H9 (cell line): Measurements from ENCODE around the gene SS18L1. TPM values are rescaled to one million over a fixed set of nuclear protein-coding genes. Genes with fewer than 3 reads are reported as not detected.

Source experiments
- DNase-seq: peaks from one replicate; pipeline ENCODE4 v3.0.0-alpha.2; 2017
- H2AFZ ChIP-seq: one replicate; pipeline ENCODE4 v1.6.1; 2013; ENCODE audit warnings: mild to moderate bottlenecking, low read length, control low read depth, moderate library complexity
- H2AK5ac ChIP-seq: 2 replicates; pipeline ENCODE4 v1.6.1; 2013; ENCODE audit warnings: low read length, control low read depth, mixed read lengths; ENCODE audit not compliant: insufficient read length
- H2BK120ac ChIP-seq: one replicate; pipeline ENCODE4 v1.6.1; 2013; ENCODE audit warnings: low read depth, mild to moderate bottlenecking, low read length, control low read depth, inconsistent platforms; ENCODE audit not compliant: poor library complexity, severe bottlenecking
- H2BK12ac ChIP-seq: 2 replicates; pipeline ENCODE4 v1.6.1; 2013; ENCODE audit warnings: low read length, control low read depth, mixed read lengths, low read depth; ENCODE audit not compliant: insufficient read length
- H2BK15ac ChIP-seq: 2 replicates; pipeline ENCODE4 v1.6.1; 2013; ENCODE audit warnings: low read depth, low read length, control low read depth
- H2BK20ac ChIP-seq: one replicate; pipeline ENCODE4 v1.6.1; 2013; ENCODE audit warnings: low read depth, mild to moderate bottlenecking, low read length, control low read depth, inconsistent platforms; ENCODE audit not compliant: poor library complexity, severe bottlenecking
- H2BK5ac ChIP-seq: 2 replicates; pipeline ENCODE4 v1.6.1; 2013; ENCODE audit warnings: low read length, control low read depth, mixed read lengths; ENCODE audit not compliant: insufficient read length
- H3K14ac ChIP-seq: 2 replicates; pipeline ENCODE4 v1.6.1; 2013; ENCODE audit warnings: low read length, control low read depth; ENCODE audit not compliant: insufficient read depth
- H3K18ac ChIP-seq: 2 replicates; pipeline ENCODE4 v1.6.1; 2013; ENCODE audit warnings: low read depth, mild to moderate bottlenecking, mixed read lengths, low read length, control low read depth; ENCODE audit not compliant: insufficient read length
- H3K23ac ChIP-seq: 2 replicates; pipeline ENCODE4 v1.6.1; 2013; ENCODE audit warnings: low read length, control low read depth, mixed read lengths, low read depth; ENCODE audit not compliant: insufficient read length
- H3K23me2 ChIP-seq: 2 replicates; pipeline ENCODE4 v1.6.1; 2013; ENCODE audit warnings: low read depth, mild to moderate bottlenecking, mixed read lengths, low read length, control low read depth; ENCODE audit not compliant: insufficient read length, poor library complexity, severe bottlenecking
- H3K27ac ChIP-seq: 2 replicates; pipeline ENCODE4 v1.5.1; 2013; ENCODE audit warnings: low read length, control low read depth, mixed read lengths, low read depth; ENCODE audit not compliant: insufficient read length
- H3K27me3 ChIP-seq: 2 replicates; pipeline ENCODE4 v1.6.1; 2013; ENCODE audit warnings: low read length, control low read depth, inconsistent platforms; ENCODE audit not compliant: insufficient read depth
- H3K4ac ChIP-seq: 2 replicates; pipeline ENCODE4 v1.6.1; 2013; ENCODE audit warnings: low read depth, mild to moderate bottlenecking, control low read depth, inconsistent platforms, low read length, moderate library complexity
- H3K4me1 ChIP-seq: 2 replicates; pipeline ENCODE4 v1.6.1; 2013; ENCODE audit warnings: low read length, control low read depth, inconsistent platforms; ENCODE audit not compliant: insufficient read depth
- H3K4me2 ChIP-seq: 2 replicates; pipeline ENCODE4 v1.6.1; 2013; ENCODE audit warnings: low read length, control low read depth, mixed read lengths; ENCODE audit not compliant: insufficient read length, insufficient read depth
- H3K56ac ChIP-seq: 2 replicates; pipeline ENCODE4 v1.6.1; 2013; ENCODE audit warnings: low read depth, mild to moderate bottlenecking, mixed read lengths, low read length, control low read depth; ENCODE audit not compliant: insufficient read length
- H3K79me1 ChIP-seq: 2 replicates; pipeline ENCODE4 v1.6.1; 2013; ENCODE audit warnings: low read depth, mild to moderate bottlenecking, moderate library complexity, low read length, control low read depth, inconsistent platforms; ENCODE audit not compliant: insufficient read depth, poor library complexity, severe bottlenecking
- H3K79me2 ChIP-seq: 2 replicates; pipeline ENCODE4 v1.6.1; 2013; ENCODE audit warnings: low read length, control low read depth, inconsistent platforms; ENCODE audit not compliant: insufficient read depth
- H3K9ac ChIP-seq: 2 replicates; pipeline ENCODE4 v1.6.1; 2013; ENCODE audit warnings: low read length, control low read depth, mixed read lengths; ENCODE audit not compliant: insufficient read length; ENCODE audit errors: extremely low read depth
- H3K9me3 ChIP-seq: one replicate; pipeline ENCODE4 v1.6.1; 2013; ENCODE audit warnings: low read depth, low read length, inconsistent platforms; ENCODE audit not compliant: control insufficient read depth
- H3T11ph ChIP-seq: one replicate; pipeline ENCODE4 v1.6.1; 2013; ENCODE audit warnings: mild to moderate bottlenecking, low read length, control low read depth, inconsistent platforms
- H4K20me1 ChIP-seq: one replicate; pipeline ENCODE4 v1.6.1; 2013; ENCODE audit not compliant: control insufficient read depth, insufficient read length, insufficient read depth
- H4K5ac ChIP-seq: 2 replicates; pipeline ENCODE4 v1.6.1; 2013; ENCODE audit warnings: low read depth, mild to moderate bottlenecking, mixed read lengths, low read length, control low read depth; ENCODE audit not compliant: insufficient read length
- H4K8ac ChIP-seq: replicated peaks from 2 replicates; pipeline ENCODE4 v1.6.1; 2013; ENCODE audit warnings: low read length, control low read depth, mixed read lengths, low read depth; ENCODE audit not compliant: insufficient read length
- H4K91ac ChIP-seq: 2 replicates; pipeline ENCODE4 v1.6.1; 2013; ENCODE audit warnings: low read depth, mild to moderate bottlenecking, moderate library complexity, mixed read lengths, low read length, control low read depth; ENCODE audit not compliant: insufficient read length
- H3K27ac Mint-ChIP-seq, 3 experiments: 2 replicates in 2 of 3; 3 replicates in 1 of 3; pipeline ENCODE4 v1.8.0; 2020 to 2021; ENCODE audit warnings: mixed read lengths in 3 of 3, mild to moderate bottlenecking in 1 of 3, moderate library complexity in 1 of 3
- H3K27me3 Mint-ChIP-seq: 2 replicates; pipeline ENCODE4 v1.8.0; 2021; ENCODE audit warnings: low read depth, mild to moderate bottlenecking, moderate library complexity, mixed read lengths
- H3K36me3 Mint-ChIP-seq, 3 experiments: 2 replicates in 2 of 3; 3 replicates in 1 of 3; pipeline ENCODE4 v1.8.0; 2020 to 2021; ENCODE audit warnings: low read depth in 3 of 3, mixed read lengths in 3 of 3; ENCODE audit not compliant: insufficient read depth in 1 of 3
- H3K4me1 Mint-ChIP-seq, 2 experiments: 2 replicates each; pipeline ENCODE4 v1.8.0; 2020; ENCODE audit warnings: mixed read lengths in 2 of 2
- H3K4me3 Mint-ChIP-seq, 2 experiments: 2 replicates in 1 of 2; 3 replicates in 1 of 2; pipeline ENCODE4 v1.8.0; 2020 to 2021; ENCODE audit warnings: mild to moderate bottlenecking in 2 of 2, mixed read lengths in 2 of 2, moderate library complexity in 1 of 2
- H3K9me3 Mint-ChIP-seq, 2 experiments: 2 replicates in 1 of 2; 3 replicates in 1 of 2; pipeline ENCODE4 v1.8.0; 2020; ENCODE audit warnings: mild to moderate bottlenecking in 2 of 2, mixed read lengths in 2 of 2, moderate library complexity in 1 of 2
- CTCF ChIP-seq: fragments of 200-600 bp; sonication (generic); conservative IDR thresholded peaks from 3 replicates; pipeline ENCODE4 v1.8.0; 2021; ENCODE audit warnings: antibody characterized with exemption, mild to moderate bottlenecking
- WGBS: extraction: QIAGEN DNeasy Blood & Tissue Kit; methylation state at CpG from one replicate; pipeline ENCODE4 v1.1.7; 2013; ENCODE audit warnings: missing lambda C conversion rate, low lambda C conversion rate, mixed read lengths; ENCODE audit not compliant: insufficient read length; ENCODE audit errors: extremely low coverage; 5-methylcytosine and 5-hydroxymethylcytosine counted together
- total RNA-seq: library from RNA; stranded (reverse); gene quantifications from 2 replicates; pipeline ENCODE4 v1.2.1, GENCODE V29; 2021

Gene SS18L1
- total RNA-seq, 1 experiment from 2014 or later, result 22.2 TPM

GRCh38 chr20:62160876-62161275 lies 17.3 kb downstream of the SS18L1 start:
- Histone ChIP-seq H3K79me1 (no peaks in the 10 kb centered on the region), H2BK20ac (no peak overlapping the region), H3K14ac (no peak overlapping the region), H3K27ac (no peak overlapping the region), H2BK120ac (no peak overlapping the region), H2AK5ac (no peak overlapping the region), H2AFZ (no peak overlapping the region), H4K5ac (no peak overlapping the region), H2BK15ac (no peak overlapping the region), H4K91ac (no peak overlapping the region), H3K27me3 (no peaks in the 10 kb centered on the region), H3K18ac (no peak overlapping the region), H3K23me2 (no peaks in the 10 kb centered on the region), H3T11ph (no peak overlapping the region), H4K8ac (no peak overlapping the region), H2BK5ac (no peak overlapping the region), H3K9me3 (no peaks in the 10 kb centered on the region), H2BK12ac (no peak overlapping the region), H3K4me1 (no peaks in the 10 kb centered on the region), H3K4me2 (no peak overlapping the region), H3K79me2 (peaks cover 6% of the 10 kb centered on the region; the same call in 1 of the 2 replicates), H4K20me1 (no peaks in the 10 kb centered on the region), H3K9ac (no peak overlapping the region), H3K4ac (no peak overlapping the region), H3K56ac (no peak overlapping the region), H3K23ac (no peak overlapping the region)
- no peak for DNase-seq
- no peak for TF ChIP-seq CTCF
- H3K9me3 Mint-ChIP-seq, result no peaks in the 10 kb centered on the region; a peak in 1 of 5 replicates
- WGBS, result no CpG with 5 or more reads among the region's 17 CpGs
- H3K27me3 Mint-ChIP-seq, result no peaks in the 10 kb centered on the region
- H3K4me1 Mint-ChIP-seq, result peaks cover 5 to 7% of the 10 kb centered on the region in 2 experiments
- H3K36me3 Mint-ChIP-seq, result peaks cover 24 to 57% (median 47%) of the 10 kb centered on the region in 3 experiments
- peak overlapping the region in 1 of 3 experiments; percentile 34; a peak in 1 of 7 replicates for H3K27ac Mint-ChIP-seq
- no peak overlapping the region for H3K4me3 Mint-ChIP-seq
